Ascending aorta (tissue), 2 donors: ENCODE measurements around the gene ERBB3. TPM values are rescaled to one million over a fixed set of nuclear protein-coding genes. Genes with fewer than 3 reads are reported as not detected.

Experiments used
- DNase-seq, 2 donors: peaks; one replicate each; pipeline ENCODE4 v3.0.0-alpha.2; 2019; ENCODE audit warnings: low spot score in 2 of 2
- H3K27ac ChIP-seq, 2 donors: fragments of 200-600 bp; sonication (generic); one replicate each; pipeline ENCODE4 v1.5.1; 2016 to 2017; ENCODE audit warnings: mild to moderate bottlenecking in 1 of 2
- H3K27me3 ChIP-seq: fragments of 200-600 bp; sonication (generic); one replicate; pipeline ENCODE4 v1.5.1; 2017
- H3K36me3 ChIP-seq, 2 donors: fragments of 200-600 bp; sonication (generic); one replicate each; pipeline ENCODE4 v1.5.1; 2016
- H3K4me1 ChIP-seq, 2 donors: fragments of 200-600 bp; sonication (generic); one replicate each; pipeline ENCODE4 v1.5.1; 2016 to 2017; ENCODE audit warnings: mild to moderate bottlenecking in 1 of 2
- H3K4me3 ChIP-seq, 2 donors: fragments of 200-600 bp; sonication (generic); one replicate each; pipeline ENCODE4 v1.5.1; 2016 to 2017; ENCODE audit warnings: mild to moderate bottlenecking in 1 of 2
- H3K9me3 ChIP-seq, 2 donors: fragments of 200-600 bp; sonication (generic); one replicate each; pipeline ENCODE4 v1.5.1; 2016
- CTCF ChIP-seq, 3 experiments: fragments of 200-600 bp in 2 of 3; fragments of 450-650 bp in 1 of 3; sonication (generic) in 2 of 3; IDR thresholded peaks; one replicate each; pipeline ENCODE4 v1.5.1; 2016 to 2019; ENCODE audit warnings: antibody characterized with exemption in 3 of 3, mild to moderate bottlenecking in 1 of 3, moderate library complexity in 1 of 3
- intact Hi-C: fragments of 100-400 bp; cut with DNase I; formaldehyde crosslinking; loops from one replicate; pipeline ENCODE4 v1.15.1; 2023
- total RNA-seq: library from RNA; depleted of rRNA; stranded (reverse); fragments of >200 nt; gene quantifications from one replicate; pipeline ENCODE4 v1.1.0, GENCODE V29; 2016

The ERBB3 gene
- total RNA-seq, 1 donor from 2014 or later = 3.2 TPM

- peak; percentile 69 to 96 for DNase-seq
- intact Hi-C loops = no loop called here
- Histone ChIP-seq H3K4me3 (peak within 1 kb of the TSS; percentile 68 to 93), H3K36me3 (no peaks in the 10 kb centered on the region), H3K27ac (peak within 1 kb of the TSS; percentile 86 to 91), H3K27me3 (no peaks in the 10 kb centered on the region), H3K9me3 (no peaks in the 10 kb centered on the region), H3K4me1 (peaks cover 0 to 24% of the 10 kb centered on the region in 2 donors)
- no peak for TF ChIP-seq CTCF (IDR thresholded peaks at IDR 0.05)
Observed at GRCh38 chr12:56152132-56152755, 72.3 kb downstream of the ERBB3 start, which contains the start of gene MYL6B. MYL6B (plus strand) TSS chr12:56152587; CDS start chr12:56153919, 1,332 bp downstream.

Other genes with a start within 250 kb of the ERBB3 start
- 37.5 TPM for gene MMP19, start 237.2 kb upstream of the ERBB3 start, total RNA-seq
- 83.7 TPM for gene PYM1, start 152.3 kb upstream of the ERBB3 start, total RNA-seq
- 48.6 TPM for gene DGKA, start 149.0 kb upstream of the ERBB3 start, total RNA-seq
- gene PMEL, start 114.1 kb upstream of the ERBB3 start, total RNA-seq = not detected
- 24.5 TPM for gene CDK2, start 113.3 kb upstream of the ERBB3 start, total RNA-seq
- 48.0 TPM for gene RAB5B, start 106.1 kb upstream of the ERBB3 start, total RNA-seq
- 5.4 TPM for gene SUOX, start 82.9 kb upstream of the ERBB3 start, total RNA-seq
- 1.6 TPM for gene IKZF4, start 59.1 kb upstream of the ERBB3 start, total RNA-seq
- gene RPS26, start 38.2 kb upstream of the ERBB3 start, total RNA-seq = 877 TPM
- 101 TPM for gene PA2G4, start 24.4 kb downstream of the ERBB3 start, total RNA-seq
- 1,819 TPM for gene RPL41, start 36.5 kb downstream of the ERBB3 start, total RNA-seq
- 11.1 TPM for gene ZC3H10, start 38.1 kb downstream of the ERBB3 start, total RNA-seq
- gene ESYT1, start 48.1 kb downstream of the ERBB3 start, total RNA-seq = 119 TPM
- 53.6 TPM for gene MYL6B, start 72.4 kb downstream of the ERBB3 start, total RNA-seq
- gene MYL6, start 78.2 kb downstream of the ERBB3 start, total RNA-seq = 1,476 TPM
- gene SMARCC2, start 109.3 kb downstream of the ERBB3 start, total RNA-seq = 53.9 TPM
- gene RNF41, start 141.8 kb downstream of the ERBB3 start, total RNA-seq = 50.3 TPM
- 2.8 TPM for gene NABP2, start 144.2 kb downstream of the ERBB3 start, total RNA-seq
- gene SLC39A5, start 149.9 kb downstream of the ERBB3 start, total RNA-seq = not detected
- 17.5 TPM for gene ANKRD52, start 178.2 kb downstream of the ERBB3 start, total RNA-seq
- gene COQ10A, start 186.8 kb downstream of the ERBB3 start, total RNA-seq = 4.8 TPM
- gene CS, start 220.2 kb downstream of the ERBB3 start, total RNA-seq = 55.2 TPM
- gene CNPY2, start 235.8 kb downstream of the ERBB3 start, total RNA-seq = 34.6 TPM